H1 (cell line): ENCODE measurements around the gene POLN.

Experiments used
- CBX5 ChIP-seq: fragments of 300-800, 300-1000 bp; sonication (generic); IDR thresholded peaks from 2 replicates; pipeline ENCODE4 v1.7.1; 2016; ENCODE audit warnings: antibody characterized with exemption, low read length, low read depth
- EP300 ChIP-seq, 2 experiments: IDR thresholded peaks; 1 replicate in 1 of 2; 2 replicates in 1 of 2; pipeline ENCODE4 v1.6.1; 2011 to 2012; ENCODE audit warnings: low read depth in 2 of 2, low read length in 2 of 2, mild to moderate bottlenecking in 2 of 2, borderline replicate concordance in 1 of 2, inconsistent platforms in 1 of 2, moderate library complexity in 1 of 2
- EZH2 ChIP-seq: fragments of 200-600 bp; sonication (generic); IDR thresholded peaks from 2 replicates; pipeline ENCODE4 v1.7.1; 2012; ENCODE audit warnings: low read depth, mild to moderate bottlenecking, moderate library complexity, low read length, inconsistent platforms; ENCODE audit not compliant: severe bottlenecking
- HDAC6 ChIP-seq: IDR thresholded peaks from one replicate; pipeline ENCODE4 v1.7.1; 2012; ENCODE audit warnings: low read depth, mild to moderate bottlenecking, inconsistent platforms, low read length, moderate library complexity
- JUND ChIP-seq: IDR thresholded peaks from 2 replicates; pipeline ENCODE4 v1.6.1; 2011; ENCODE audit warnings: mild to moderate bottlenecking, improper control_type of control experiment, low read length
- POLR2A ChIP-seq, 2 experiments: IDR thresholded peaks; 1 replicate in 1 of 2; 2 replicates in 1 of 2; pipeline ENCODE4 v1.6.1; 2011; ENCODE audit warnings: low read depth in 2 of 2, low read length in 2 of 2, mild to moderate bottlenecking in 2 of 2; ENCODE audit errors: control extremely low read depth in 1 of 2
- RAD21 ChIP-seq, 2 experiments: IDR thresholded peaks in 1 of 2; conservative IDR thresholded peaks in 1 of 2; 2 replicates each; pipeline ENCODE4 v1.6.1; 2011; ENCODE audit warnings: low read depth in 2 of 2, low read length in 2 of 2, improper control_type of control experiment in 1 of 2, inconsistent platforms in 1 of 2, mild to moderate bottlenecking in 1 of 2, moderate library complexity in 1 of 2
- SP2 ChIP-seq: IDR thresholded peaks from 2 replicates; pipeline ENCODE4 v1.6.1; 2012; ENCODE audit warnings: mild to moderate bottlenecking, low read length, inconsistent platforms
- TF ChIP-seq, protein P1 (sequence below), 3 experiments: IDR thresholded peaks; 1 replicate in 2 of 3; 2 replicates in 1 of 3; pipeline versions ENCODE4 v1.5.1 to v1.6.1; 2011; ENCODE audit warnings: low read length in 3 of 3, mild to moderate bottlenecking in 3 of 3, inconsistent platforms in 2 of 3, low read depth in 1 of 3, moderate library complexity in 1 of 3; ENCODE audit not compliant: insufficient read depth in 1 of 3; ENCODE audit errors: control extremely low read depth in 1 of 3
- TF ChIP-seq, protein P2 (sequence below): IDR thresholded peaks from 2 replicates; pipeline ENCODE4 v1.6.1; 2011; ENCODE audit warnings: low read length, improper control_type of control experiment

DNA sequence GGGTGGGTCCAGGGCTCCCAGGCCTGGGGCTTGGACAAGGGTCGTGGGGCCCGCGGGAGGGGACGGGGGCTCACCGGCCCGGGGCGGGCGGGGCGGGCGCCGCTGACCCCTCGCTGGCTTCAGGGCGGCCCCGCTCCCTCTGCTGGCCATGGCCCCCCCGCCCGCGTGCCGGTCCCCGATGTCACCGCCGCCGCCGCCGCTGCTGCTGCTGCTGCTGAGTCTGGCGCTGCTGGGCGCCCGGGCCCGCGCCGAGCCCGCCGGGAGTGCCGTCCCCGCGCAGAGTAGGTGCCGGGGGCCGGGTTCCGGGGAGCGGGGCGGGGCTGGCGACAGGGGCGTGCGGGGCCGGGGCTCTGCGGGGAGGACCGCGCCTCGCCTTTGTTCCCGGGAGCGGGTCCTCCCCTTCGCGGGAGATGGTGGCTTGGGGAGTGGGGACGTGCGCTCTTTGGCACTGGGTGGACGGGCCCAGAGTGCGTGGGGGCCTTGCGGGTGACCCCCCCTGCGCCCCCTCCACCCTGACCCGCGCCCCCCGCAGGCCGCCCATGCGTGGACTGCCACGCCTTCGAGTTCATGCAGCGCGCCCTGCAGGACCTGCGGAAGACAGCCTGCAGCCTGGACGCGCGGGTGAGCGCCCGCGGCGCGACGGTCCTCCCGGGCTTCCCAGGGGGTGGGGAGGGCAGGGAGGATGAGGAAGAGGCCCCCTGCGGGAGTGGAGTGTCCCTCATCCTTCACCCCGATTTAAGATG is 199.5 kb downstream of the POLN start:
- no peak for TF ChIP-seq EP300 (IDR thresholded peaks at IDR 0.05; ENCODE audit: borderline replicate concordance in 1 of 2, low read depth in 2 of 2, low read length in 2 of 2)
- TF ChIP-seq, protein P1, sequence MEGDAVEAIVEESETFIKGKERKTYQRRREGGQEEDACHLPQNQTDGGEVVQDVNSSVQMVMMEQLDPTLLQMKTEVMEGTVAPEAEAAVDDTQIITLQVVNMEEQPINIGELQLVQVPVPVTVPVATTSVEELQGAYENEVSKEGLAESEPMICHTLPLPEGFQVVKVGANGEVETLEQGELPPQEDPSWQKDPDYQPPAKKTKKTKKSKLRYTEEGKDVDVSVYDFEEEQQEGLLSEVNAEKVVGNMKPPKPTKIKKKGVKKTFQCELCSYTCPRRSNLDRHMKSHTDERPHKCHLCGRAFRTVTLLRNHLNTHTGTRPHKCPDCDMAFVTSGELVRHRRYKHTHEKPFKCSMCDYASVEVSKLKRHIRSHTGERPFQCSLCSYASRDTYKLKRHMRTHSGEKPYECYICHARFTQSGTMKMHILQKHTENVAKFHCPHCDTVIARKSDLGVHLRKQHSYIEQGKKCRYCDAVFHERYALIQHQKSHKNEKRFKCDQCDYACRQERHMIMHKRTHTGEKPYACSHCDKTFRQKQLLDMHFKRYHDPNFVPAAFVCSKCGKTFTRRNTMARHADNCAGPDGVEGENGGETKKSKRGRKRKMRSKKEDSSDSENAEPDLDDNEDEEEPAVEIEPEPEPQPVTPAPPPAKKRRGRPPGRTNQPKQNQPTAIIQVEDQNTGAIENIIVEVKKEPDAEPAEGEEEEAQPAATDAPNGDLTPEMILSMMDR (IDR thresholded peaks at IDR 0.05; ENCODE audit: control extremely low read depth in 1 of 3, insufficient read depth in 1 of 3, low read depth in 1 of 3, low read length in 3 of 3), result no peak
- no peak for TF ChIP-seq RAD21 (IDR thresholded peaks at IDR 0.05 in 1 of 2, conservative IDR thresholded peaks at IDR 0.05 in 1 of 2; ENCODE audit: low read depth in 2 of 2, low read length in 2 of 2)
- no peak for TF ChIP-seq POLR2A (IDR thresholded peaks at IDR 0.05; ENCODE audit: control extremely low read depth in 1 of 2, low read depth in 2 of 2, low read length in 2 of 2)
- no peak for TF ChIP-seq HDAC6
- no peak for TF ChIP-seq JUND
- TF ChIP-seq CBX5, result no peak
- TF ChIP-seq SP2, result no peak
- TF ChIP-seq, protein P2, sequence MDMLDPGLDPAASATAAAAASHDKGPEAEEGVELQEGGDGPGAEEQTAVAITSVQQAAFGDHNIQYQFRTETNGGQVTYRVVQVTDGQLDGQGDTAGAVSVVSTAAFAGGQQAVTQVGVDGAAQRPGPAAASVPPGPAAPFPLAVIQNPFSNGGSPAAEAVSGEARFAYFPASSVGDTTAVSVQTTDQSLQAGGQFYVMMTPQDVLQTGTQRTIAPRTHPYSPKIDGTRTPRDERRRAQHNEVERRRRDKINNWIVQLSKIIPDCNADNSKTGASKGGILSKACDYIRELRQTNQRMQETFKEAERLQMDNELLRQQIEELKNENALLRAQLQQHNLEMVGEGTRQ, result no peak
- TF ChIP-seq EZH2, result no peak
